Hindlimb muscle (tissue), 1 donor: ENCODE data around the gene CREB3L4. TPM values are rescaled to one million over a fixed set of nuclear protein-coding genes. Genes with fewer than 3 reads are reported as not detected.
"Not testable (repeated sequence)": the region's sequence is repeated elsewhere in the genome, so short reads cannot be mapped to it uniquely, and the experiment has no call there.

Experiments
- DNase-seq: peaks from one replicate; pipeline ENCODE4 v3.0.0-alpha.2; 2013
- polyA plus RNA-seq: library from polyadenylated mRNA; unstranded; fragments of 120-200 nt; gene quantifications from one replicate; pipeline ENCODE4 v1.2.1, GENCODE V29; 2013; ENCODE audit not compliant: insufficient read length

The CREB3L4 gene
- polyA plus RNA-seq, 1 donor: 16.1 TPM

- DNase-seq: no peak
Measured at GRCh38 chr1:153959454-153959853, 8.2 kb upstream of the CREB3L4 start.

GRCh38 chr1:153960206-153960605 lies 7.5 kb upstream of the CREB3L4 start:
- DNase-seq: no peak

GRCh38 chr1:153961421-153961820 lies 6.3 kb upstream of the CREB3L4 start:
- DNase-seq: no peak

GRCh38 chr1:153962088-153963029 lies 5.3 kb upstream of the CREB3L4 start:
- DNase-seq: no peak

- peak; percentile 97 for DNase-seq
Measured at GRCh38 chr1:153963030-153963849, 4.5 kb upstream of the CREB3L4 start, which contains the start of gene SLC39A1. SLC39A1 (minus strand) TSS chr1:153963537; CDS start chr1:153962715, 822 bp downstream.

- DNase-seq: peak; percentile 48
Measured at GRCh38 chr1:153963850-153964331, 3.8 kb upstream of the CREB3L4 start.

GRCh38 chr1:153968000-153968363 lies 280 bp downstream of the CREB3L4 start:
- DNase-seq: no peak

- no peak for DNase-seq
Measured at GRCh38 chr1:153968408-153968807, 706 bp downstream of the CREB3L4 start.

- DNase-seq: no peak
Measured at GRCh38 chr1:153968972-153969371, 1.3 kb downstream of the CREB3L4 start.

GRCh38 chr1:153970346-153970745 lies 2.6 kb downstream of the CREB3L4 start:
- no peak for DNase-seq

GRCh38 chr1:153973071-153973470 lies 5.4 kb downstream of the CREB3L4 start:
- DNase-seq: no peak

- DNase-seq: no peak
Measured at GRCh38 chr1:153973525-153973924, 5.8 kb downstream of the CREB3L4 start.

- no peak for DNase-seq
Measured at GRCh38 chr1:153976819-153977249, 9.1 kb downstream of the CREB3L4 start.

- peak; percentile 89 for DNase-seq
Measured at GRCh38 chr1:153977250-153978240, 9.8 kb downstream of the CREB3L4 start, which contains the start of gene JTB. JTB (minus strand) TSS chr1:153977674; CDS start chr1:153977252, 422 bp downstream.

- no peak for DNase-seq
Measured at GRCh38 chr1:153978274-153978909, 10.7 kb downstream of the CREB3L4 start.

- DNase-seq: not testable (repeated sequence)
Measured at GRCh38 chr1:153979091-153979490, 11.4 kb downstream of the CREB3L4 start.

GRCh38 chr1:153981735-153982134 lies 14.0 kb downstream of the CREB3L4 start:
- not testable (repeated sequence) for DNase-seq

- no peak for DNase-seq
Measured at GRCh38 chr1:153984123-153984894, 16.6 kb downstream of the CREB3L4 start.

- DNase-seq: peak; percentile 54
Measured at GRCh38 chr1:153985341-153985912, 17.7 kb downstream of the CREB3L4 start.
